GM18498 (cell line): ENCODE results near the gene GHRH.

Experiments used
- ATAC-seq: cut with Tn5 transposase; IDR thresholded peaks from one replicate; pipeline ENCODE4 v1.9.1; 2021; ENCODE audit warnings: mild to moderate bottlenecking, moderate library complexity; ENCODE audit not compliant: unreplicated experiment

GHRH gene

GRCh38 chr20:37263686-37264085 lies 2.1 kb upstream of the GHRH start:
- no peak for ATAC-seq

GRCh38 chr20:37262505-37262904 lies 891 bp upstream of the GHRH start:
- ATAC-seq = no peak

- no peak for ATAC-seq
Measured at GRCh38 chr20:37260923-37261322, 691 bp downstream of the GHRH start.

- ATAC-seq = no peak
Measured at GRCh38 chr20:37259865-37260264, 1.7 kb downstream of the GHRH start.

- no peak for ATAC-seq
Measured at GRCh38 chr20:37259031-37259430, 2.6 kb downstream of the GHRH start.

- ATAC-seq = no peak
Measured at GRCh38 chr20:37257988-37258387, 3.6 kb downstream of the GHRH start.

GRCh38 chr20:37257530-37257929 lies 4.1 kb downstream of the GHRH start:
- ATAC-seq = no peak

GRCh38 chr20:37256286-37256685 lies 5.3 kb downstream of the GHRH start:
- no peak for ATAC-seq

GRCh38 chr20:37254114-37254878 lies 7.3 kb downstream of the GHRH start:
- no peak for ATAC-seq

GRCh38 chr20:37253087-37253486 lies 8.5 kb downstream of the GHRH start:
- no peak for ATAC-seq

- ATAC-seq = no peak
Measured at GRCh38 chr20:37251825-37252477, 9.7 kb downstream of the GHRH start.

GRCh38 chr20:37249304-37249703 lies 12.3 kb downstream of the GHRH start:
- no peak for ATAC-seq

- ATAC-seq = no peak
Measured at GRCh38 chr20:37247547-37247946, 14.1 kb downstream of the GHRH start.

- no peak for ATAC-seq
Measured at GRCh38 chr20:37246736-37247135, 14.9 kb downstream of the GHRH start.

- no peak for ATAC-seq
Measured at GRCh38 chr20:37245216-37246150, 16.1 kb downstream of the GHRH start.

- no peak for ATAC-seq
Measured at GRCh38 chr20:37244572-37244957, 17.0 kb downstream of the GHRH start.

GRCh38 chr20:37243937-37244571 lies 17.6 kb downstream of the GHRH start:
- no peak for ATAC-seq

- no peak for ATAC-seq
Measured at GRCh38 chr20:37243076-37243936, 18.3 kb downstream of the GHRH start.

- ATAC-seq = no peak
Measured at GRCh38 chr20:37242503-37242902, 19.1 kb downstream of the GHRH start.
